ENCODE data around the gene SLC4A11.
A peak's percentile ranks its signal among the peaks of the same experiment; 100 is the strongest.

Gene SLC4A11

DNA sequence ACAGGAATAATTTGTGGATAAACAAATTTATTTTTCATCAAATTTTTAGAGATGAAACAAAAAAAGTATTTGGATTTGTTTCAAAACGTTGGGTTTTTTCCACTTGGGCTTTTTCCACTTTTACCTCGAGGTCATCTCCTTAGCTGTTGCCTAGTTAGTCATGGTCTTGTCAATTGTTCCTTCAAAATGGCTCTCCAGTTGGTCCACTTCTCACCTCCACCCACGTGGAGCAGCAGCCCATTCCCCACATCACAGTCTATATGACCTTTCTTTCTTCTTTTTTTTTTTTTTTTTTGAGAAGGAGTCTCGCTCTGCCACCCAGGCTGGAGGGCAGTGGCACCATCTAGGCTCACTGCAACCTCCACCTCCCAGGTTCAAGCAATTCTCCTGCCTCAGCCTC lies 6.7 kb upstream of the SLC4A11 start:
- DNase-seq = no peak

DNA sequence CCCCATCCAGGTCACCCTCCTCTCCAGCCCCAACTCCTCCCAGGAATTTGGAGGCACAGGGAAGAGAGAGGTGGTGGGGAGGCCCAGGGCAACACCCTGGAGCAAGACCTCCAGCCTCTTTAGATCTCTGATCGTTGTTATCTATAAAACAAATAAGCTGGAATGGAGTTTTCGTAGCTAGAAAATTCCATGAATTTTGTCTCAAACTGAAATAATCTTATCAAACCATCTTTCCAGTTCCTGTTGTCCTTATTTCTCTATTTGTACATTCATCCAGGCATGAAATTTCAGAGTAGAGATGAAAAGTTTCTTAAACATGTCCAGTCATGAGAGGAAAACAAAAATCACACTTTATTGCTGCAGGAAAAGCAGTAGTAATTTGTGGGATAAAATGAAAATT lies 6.2 kb upstream of the SLC4A11 start:
- DNase-seq = no peak

DNA sequence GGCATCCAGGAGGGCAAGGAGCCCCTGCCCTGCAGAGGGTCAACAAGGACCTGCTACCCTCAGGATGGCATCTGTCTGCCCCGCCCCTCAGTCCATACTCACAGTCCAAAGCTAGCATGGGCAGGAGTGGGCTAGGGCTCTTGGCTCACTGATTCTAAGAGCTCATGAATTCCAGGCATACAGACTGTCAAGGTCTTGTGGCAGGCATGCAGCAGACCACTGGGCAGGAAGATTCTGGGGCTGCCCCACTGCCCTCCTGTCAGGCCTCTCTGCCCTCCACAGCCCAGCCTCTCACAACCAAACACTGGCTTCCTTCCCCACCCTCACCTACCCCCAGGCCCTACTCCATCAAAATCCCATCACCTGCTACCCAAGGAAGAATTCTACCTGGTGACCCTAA lies 5.6 kb upstream of the SLC4A11 start:
- no peak for DNase-seq

DNA sequence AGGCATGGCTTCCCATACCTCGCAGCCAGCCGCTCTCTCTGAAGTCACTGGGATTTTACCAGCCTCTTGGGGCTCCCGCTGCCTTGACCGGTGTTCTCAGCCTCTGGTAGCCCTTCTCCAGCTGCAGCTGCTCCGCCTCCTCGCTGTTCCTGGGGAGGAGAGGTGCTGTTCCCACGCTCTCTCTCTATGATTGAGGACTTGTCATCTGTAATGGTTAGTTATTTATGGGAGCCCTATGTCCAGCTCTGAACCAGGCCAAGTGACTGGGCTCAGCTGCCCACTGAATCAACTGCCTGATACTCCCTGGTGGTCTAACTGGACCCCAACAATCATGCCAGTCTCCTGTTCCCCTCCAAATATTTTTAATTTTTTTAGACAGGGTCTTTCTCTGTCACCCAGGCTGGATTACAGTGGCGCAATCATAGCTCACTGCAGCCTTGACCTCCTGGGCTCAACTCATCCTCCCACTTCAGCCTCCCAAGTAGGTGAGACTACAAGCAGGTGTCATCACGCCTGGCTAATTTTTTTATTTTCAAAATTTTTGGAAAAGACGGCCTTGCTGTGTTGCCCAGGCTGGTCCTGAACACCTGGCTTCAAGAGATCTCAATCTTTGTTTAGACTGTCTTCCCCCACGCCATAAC lies 4.8 kb upstream of the SLC4A11 start:
- no peak for DNase-seq

DNA sequence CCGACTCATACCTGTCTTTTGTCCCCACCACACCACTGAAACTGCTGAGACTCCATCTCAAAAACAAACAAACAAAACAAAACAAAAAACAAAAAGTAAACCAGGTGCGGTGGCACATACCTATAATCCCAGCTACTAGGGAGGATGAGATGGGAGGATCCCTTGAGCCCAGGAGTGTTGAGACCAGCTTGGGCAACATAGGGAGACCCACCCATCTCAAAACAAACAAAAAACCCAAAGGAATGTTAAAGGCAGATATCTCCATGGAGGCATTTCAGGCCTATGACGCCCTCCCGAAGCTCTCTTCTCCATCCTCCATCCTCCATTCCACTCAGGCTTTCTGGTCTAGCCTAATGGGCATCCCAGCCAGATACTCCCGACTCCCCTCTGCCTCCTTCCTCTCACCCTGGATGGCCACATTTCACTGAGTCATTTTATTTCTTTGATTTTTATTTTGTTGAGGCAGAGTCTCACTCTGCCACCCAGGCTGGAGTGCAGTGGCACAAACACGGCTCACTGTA lies 3.2 kb upstream of the SLC4A11 start:
- DNase-seq = no peak

DNA sequence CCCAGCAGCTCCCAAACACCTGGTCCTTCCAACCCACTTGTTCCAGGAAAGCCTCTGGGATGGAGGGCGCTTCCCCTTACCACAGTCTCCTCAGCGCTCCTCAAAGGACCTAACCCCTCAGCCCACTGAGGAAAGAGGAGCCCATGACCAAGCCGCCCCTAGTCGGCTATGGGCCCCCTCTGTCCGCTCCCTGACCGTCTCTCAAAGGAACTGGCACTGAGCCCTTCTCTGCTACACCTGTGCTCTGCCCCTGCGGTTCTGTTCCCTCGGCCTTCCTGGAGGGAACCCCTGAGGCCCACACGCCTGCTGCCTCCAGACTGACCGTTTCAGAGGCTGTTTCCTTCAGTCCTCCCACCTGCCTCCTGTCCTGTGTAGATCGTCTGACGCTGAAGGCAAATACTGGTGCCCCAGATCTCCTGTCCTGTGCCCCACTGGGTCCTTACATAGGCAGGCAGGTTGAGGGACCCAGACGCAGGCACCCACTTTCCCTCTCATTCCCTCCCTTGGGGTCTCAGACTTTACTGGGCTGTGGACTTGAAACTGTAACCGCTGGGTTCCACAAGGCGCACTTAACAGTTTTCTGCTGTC lies 1.9 kb upstream of the SLC4A11 start:
- DNase-seq = no peak

DNA sequence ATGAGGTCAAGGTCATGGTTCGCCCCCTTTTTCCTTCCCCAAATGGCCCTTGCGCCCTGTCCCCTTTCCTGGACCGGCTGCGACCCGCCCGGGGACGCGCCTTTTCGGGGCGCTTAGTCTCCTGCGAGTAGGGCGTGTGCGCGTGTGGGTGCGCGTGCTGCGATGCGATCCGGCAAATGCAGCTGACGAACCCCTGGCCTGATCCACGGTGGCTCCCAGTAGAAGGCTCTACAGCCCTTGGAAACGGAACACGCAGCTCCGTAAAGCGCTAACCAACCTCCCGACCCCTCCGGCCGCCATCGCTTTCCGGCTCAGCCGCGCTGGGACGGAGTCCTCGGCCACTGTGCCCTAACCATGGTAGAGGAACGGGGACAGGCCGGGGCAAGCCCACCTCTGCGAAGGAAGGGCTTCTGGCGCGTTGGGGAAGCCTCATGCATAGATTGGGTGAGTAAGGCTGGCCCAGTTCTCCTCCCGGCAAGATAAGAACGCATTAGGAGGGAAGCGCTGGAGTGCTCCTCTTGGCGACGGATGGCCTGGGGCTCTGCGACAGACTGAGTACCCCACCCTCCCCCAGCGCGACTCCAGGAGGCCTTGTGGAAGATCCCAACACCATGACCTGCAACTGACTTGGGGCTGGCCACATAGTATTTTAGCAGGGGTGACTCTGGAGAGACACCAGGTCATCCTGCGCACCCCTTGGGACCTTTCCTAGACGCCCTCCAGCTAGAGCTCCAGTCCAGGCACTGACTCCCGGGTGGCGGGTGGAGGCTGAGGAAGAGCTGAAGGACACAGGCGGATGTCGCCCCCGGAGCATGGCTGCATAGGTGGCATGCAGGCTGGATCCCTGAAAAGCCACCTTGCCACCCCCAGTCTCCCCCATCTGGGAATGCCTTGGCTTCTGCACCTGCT lies 1.1 kb upstream of the SLC4A11 start:
- DNase-seq = no peak

DNA sequence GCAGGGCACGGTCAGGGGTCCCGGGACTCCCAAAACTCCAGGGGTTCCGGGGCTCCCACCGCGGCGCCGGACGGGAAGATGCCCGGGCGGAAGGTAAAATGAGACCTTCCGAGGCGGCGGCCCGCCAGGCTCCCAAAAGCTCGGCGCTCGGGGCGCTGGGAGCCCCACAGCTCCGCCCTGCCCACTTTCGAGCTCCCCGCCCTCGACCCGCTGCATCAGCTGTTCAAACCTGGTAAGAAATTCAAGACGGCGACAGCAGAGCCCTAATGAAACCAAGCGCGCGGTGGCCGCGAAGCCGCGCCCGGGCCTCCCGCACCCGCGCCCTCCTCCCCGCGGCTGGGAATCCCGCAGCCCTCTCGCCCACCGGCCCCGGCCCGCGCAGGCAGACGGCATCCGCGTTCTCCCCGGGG lies 369 bp downstream of the SLC4A11 start:
- DNase-seq = no peak

DNA sequence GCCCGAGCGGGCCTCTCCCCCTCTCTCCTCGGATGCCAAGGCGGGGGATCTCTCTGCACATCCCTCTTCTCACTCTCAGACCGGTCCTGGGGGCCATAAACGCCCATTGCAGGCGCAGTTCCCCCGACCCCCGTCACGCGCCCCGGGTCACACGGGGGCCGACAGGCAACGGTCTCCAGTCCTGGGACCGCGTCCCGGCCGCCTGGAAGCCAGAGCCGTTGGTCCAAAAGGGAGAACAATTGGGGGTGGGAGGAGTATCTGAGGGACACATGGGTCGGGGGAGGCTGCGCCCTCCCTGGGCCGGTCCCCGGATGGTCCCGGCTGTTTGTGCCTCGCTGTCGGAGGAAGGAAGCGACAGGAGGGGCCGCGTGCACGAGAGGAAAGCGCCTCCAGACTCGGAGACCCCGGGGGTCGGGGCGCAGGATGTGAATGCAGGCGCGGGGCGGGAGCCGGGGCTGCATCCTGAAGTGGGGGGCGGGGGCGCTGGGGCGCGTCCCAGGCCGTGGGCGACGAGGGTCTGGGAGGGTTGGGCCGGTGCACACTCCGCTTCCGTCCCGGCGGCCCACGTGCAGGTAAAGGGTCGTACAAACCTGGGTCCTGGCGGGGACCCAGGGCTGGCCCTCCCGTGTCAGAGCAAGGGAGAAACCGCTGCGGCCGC lies 903 bp downstream of the SLC4A11 start:
- DNase-seq = no peak

DNA sequence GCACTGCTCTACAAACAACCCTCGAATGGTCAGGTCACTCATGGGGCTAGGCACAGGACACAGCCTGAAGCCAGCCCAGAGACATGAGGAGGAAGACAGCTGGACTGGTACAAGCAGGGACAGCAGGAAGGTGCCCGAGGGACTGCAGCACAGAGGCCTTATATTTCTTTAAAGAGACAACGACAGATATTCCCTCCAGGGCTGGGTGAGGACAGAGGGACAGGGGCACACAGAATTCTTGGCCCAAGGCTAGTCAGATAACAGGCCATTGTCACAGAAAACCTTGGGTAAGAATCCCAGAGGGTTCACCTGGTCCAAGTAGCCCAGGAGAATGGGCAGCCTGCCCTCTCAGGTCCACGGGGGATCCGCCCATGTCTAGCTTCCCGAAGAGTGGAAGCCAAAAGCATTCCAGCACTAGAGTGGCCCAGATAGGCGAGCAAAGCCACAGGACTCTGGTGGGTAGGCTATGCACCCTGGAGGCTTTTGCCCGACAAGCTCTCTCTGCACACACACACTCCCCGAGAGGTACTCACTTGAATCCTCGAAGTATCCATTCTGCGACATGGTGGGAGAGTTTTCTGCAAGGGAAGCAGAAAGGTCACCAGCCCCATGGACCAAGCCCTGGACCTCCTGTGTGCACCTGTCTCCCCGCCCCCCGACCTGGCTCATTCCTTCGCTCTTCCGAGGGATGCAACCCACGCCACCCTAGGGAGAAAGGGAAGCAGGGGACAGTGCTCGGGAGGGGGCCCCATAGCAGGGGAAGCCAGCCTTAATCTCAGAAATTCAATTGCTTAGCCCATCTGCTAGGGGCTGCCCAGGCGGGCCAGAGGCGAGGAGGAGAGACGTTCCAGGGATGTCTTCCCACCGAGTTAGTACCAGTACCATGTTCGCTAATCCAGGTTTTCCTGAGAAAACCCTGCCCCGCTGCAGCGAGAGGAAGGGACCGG lies 1.7 kb downstream of the SLC4A11 start:
- DNase-seq = no peak

DNA sequence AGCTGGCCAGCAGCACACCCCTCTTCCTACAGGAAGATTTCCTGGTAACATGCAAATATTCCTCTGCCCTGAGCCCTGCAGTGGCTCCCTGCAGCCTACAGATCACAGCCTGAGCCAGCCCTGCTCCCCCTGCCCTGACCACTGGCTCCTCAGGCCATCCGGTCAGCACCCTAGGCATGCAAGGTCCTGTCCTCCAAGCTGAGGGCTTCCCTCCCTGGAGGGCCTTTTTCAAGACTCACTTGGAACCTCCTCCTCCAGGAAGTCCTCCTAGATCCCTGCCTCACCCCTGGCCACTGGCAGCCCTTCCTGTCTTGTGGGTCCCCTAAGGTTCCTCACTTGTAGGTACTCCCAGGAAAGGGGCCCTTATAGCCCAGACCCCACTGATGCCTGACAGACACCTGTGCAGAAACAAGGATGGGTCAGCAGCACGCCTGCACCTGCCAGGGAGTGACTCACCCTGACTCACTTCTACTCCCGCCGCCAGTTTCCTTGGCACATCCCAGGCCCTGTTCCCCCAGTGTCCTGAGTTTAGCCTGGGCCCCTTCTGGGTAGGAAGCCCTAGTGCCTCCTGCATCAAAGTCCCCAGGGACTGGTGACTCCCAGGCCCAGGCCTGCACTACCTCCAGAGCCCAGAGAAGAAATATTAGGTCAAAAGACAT lies 3.2 kb downstream of the SLC4A11 start:
- DNase-seq = no peak

DNA sequence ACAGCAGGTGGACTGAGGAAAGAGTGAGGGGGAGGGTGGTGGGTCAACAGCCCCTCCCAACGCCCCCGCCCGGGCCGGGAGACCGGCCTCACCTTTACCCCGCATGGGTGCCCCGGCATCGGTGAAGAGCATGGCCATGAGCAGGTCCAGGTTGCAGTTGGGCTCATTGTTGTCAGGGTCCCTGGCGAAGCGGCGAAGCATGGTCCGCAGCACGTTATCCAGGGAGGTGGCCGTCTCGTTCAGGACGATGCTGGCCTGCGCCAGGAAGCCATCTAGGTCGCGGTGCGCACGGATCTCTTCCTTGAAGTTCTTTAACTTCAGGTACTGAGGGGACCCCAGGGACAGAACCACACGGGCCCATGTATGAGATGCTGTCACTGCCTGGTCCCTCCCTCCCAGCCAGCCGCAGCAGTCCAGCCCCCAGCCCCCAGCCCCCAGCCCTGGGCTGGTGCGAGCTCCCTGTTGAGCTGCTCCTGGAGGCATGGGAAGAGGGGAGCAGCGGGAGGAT lies 4.9 kb downstream of the SLC4A11 start:
- DNase-seq = no peak

DNA sequence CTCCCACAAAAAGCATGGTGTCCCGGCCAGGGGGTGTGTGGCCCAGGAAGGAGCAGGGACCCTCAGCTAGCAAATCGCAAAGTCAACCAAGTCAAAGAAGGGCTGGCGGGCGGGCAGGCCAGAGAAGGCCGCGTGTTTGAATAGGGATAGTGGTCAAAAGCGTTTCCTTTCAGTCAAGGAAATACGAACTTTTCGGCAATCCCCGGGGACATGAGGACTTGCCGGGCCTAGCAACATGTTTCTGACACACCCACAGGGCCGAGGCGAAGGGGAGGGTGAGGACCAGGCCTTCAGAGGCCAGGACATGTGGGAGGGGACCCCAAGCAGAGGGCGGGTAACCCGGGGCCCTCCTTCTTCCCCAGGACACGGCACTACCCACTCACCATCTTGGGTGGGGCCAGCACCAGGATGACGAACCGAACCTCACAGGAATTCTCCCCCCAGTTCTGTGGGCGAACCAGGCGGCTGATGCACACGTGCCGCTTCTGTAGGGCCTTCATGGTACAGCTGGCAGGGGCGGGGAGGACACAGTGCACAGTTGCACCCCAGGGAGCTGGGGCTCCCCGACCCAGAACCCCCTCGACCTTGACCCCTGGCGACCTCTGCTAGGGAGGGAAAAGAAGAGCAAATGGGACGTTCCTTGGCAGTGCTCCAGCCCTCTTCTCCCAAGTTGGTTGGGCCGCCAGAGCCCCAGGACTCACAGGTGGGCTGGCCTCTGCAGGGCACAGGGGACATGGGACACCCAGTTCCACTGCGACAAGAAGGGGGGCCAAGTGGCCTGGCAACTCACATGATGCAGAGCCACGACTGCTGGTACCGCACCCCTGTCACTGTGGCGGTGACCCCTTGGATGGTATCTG lies 5.6 kb downstream of the SLC4A11 start:
- DNase-seq = no peak

DNA sequence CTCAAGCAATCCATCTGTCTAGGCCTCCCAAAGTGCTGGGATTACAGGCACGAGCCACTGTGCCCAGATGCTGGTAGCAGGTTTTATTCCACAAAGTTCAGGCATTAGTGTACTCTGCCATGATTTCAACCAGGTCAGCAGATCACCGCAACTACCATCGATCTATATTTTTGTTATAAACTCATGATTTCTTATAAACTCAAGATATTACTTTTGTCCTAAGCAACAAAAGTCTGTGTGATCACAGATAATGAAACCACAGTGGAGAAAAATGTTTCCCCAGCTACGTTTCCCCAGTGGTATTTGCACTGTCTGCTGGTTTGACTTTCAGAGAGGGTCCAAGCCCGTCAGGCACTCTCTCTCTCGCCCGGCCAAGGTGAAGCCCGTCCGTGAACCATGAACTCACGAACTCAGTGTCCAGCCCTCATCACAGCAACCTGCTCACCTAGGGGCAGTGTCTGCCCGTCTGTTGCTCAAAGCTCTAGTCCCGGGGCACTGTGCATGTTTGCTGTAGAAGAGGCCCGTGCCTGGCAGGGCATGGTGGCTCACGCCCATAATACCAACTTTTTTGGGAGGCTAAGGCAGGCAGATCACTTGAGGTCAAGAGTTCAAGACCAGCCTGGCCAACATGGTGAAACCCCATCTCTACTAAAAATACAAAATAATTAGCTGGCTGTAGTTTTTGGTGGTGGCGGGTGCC lies 7.0 kb downstream of the SLC4A11 start:
- no peak for DNase-seq

DNA sequence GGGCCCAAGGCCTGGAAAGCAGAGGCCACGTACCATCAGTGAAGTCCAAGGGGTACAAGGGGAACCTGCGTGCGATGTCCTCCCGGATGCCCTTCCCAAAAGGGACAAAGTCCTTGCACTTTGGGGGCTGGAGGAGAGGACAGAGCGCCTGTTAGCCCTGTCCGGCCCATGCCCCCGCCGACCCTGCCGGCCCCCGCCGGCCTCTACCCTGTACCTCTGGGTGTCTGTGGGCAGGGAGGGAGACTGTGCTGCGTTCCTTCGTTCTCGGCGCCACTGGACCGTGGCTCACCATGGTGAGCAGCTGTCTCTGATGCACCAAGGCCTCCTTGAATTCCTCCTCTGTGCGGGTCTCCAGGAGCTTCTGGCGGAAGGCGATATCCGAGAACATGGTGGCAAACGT lies 7.9 kb downstream of the SLC4A11 start:
- no peak for DNase-seq

DNA sequence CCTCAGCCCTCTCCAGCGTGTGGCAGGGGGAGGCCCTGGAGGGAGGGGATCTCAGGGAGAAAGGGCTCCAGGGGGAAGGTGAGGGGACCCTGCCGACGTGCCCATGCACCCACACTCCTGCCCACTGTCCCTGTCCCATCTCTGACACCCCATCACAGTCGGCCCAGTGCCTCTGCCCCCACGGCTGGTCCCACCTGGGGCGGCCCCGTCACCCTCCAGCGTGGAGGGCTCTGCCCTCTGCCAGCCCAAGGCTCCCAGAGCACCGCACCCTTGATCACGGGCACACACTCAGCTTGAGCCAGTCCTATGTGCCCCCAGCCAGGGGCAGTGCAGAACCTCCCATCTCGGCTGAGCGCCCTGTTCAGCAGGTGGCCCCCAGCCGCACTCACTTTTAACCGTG lies 9.2 kb downstream of the SLC4A11 start:
- DNase-seq = peak; percentile 43

DNA sequence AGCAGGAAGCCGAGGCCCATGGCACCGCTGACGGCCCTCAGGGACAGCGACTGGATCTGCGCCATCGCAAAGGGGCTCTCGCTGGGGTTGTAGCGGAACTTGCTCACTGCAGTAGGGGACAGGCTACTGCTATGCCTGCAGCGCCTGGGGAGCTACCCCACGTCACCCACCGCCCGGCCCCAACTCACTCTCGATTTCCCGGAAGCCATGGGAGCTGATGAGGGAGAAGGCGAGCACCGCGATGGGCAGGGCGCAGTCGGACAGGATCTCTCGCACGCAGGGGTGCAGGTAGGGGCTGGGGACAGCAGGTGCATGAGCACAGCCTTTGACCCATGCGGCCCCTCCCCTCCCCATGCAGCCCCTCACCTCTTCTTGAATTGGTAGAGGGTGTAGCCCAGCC lies 9.8 kb downstream of the SLC4A11 start:
- peak; percentile 46 for DNase-seq

DNA sequence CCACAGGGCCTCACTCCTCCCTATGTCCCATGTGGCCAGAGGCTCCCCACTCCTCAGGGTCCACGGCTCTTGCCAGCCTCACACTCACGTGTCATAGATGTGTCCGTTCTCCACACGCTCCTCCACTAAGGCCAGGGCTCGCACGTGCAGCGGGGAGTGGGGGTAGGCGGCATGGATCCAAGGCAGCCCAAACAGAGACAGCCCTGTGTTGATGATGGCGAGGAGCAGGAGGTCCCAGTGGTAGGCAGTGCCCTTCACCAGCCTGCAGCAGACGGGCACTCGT lies 10.3 kb downstream of the SLC4A11 start:
- peak; percentile 38 for DNase-seq

DNA sequence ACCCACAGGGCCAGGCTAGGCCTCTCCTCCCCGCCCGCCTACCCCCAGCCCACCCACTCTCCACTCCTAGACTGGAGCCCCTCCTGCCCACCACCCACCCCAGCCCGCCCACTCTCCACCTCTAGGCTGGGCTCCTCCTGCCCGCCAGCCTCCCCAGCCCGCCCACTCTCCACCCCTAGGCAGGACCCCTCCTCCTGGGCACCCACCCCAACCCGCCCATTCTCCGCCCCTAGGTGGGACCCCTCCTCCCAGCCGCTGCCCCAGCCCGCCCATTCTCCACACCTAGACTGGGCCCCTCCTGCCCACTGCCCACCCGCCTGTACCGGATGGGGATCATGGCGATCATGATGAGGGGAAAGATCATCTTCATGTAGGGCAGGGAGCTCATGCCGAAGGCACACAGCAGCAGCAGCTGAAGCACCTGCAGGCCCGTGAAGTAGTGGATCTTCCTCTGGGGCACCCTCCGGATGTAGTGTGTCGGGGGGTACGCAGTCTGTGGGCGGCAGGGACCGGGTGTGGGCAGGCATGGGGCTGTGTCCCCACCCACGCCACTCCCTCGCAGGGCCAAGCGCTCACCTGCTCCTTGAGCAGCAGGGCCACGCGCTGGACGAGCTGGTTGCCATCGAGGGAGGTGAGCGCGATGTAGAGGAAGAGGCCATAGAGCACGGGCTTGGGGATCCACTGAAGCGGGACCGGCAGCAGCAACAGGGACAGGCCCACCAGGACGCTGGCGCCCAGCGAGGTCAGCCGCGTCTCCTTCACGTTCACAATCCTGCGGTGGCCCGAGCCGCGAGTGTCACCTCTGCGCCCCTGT lies 10.8 kb downstream of the SLC4A11 start:
- peak; percentile 45 for DNase-seq
